HG03575 (cell line): ENCODE measurements around the gene PTPN4.

Experiments
- ATAC-seq: cut with Tn5 transposase; IDR thresholded peaks from one replicate; pipeline ENCODE4 v1.9.1; 2021; ENCODE audit not compliant: unreplicated experiment, insufficient number of reproducible peaks, low FRiP score; ENCODE audit errors: extremely low read depth

Gene PTPN4

DNA sequence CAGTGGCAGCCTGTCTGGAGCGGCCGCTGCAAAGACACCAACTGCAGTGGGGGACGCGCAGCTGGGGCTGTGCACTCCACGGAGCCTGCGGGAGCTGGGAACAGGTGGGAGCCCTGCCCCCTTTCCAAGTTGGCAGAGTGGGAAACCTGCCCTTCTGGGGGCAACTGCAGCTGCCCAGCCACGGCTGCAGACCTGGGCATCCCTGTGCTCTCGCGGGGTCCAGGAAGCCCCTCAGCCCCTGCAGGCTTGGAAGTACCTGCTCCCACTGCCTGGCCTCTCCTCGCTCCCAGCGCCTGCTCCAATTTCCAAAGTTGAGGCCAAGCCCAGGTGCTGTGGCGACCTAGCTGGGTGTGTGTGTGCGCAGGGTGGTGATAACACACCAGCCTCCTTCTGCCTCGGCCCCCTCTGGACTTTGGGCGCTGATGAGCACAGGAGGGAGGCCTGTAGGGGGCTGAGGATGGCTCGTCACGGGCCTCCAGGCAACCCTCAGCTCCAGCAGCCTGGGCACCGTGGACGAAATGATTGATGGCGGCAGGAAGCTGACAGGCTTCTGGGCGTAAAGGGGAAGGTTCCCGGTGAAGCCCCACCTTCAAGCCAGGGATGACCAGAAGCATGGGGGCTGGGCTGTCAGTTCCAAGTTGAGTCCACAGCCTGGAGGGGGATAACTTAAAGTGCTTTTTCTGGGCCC is 76.9 kb downstream of the PTPN4 start:
- no peak for ATAC-seq

GRCh38 chr2:119837350-119837749 is 77.6 kb downstream of the PTPN4 start:
- no peak for ATAC-seq

DNA sequence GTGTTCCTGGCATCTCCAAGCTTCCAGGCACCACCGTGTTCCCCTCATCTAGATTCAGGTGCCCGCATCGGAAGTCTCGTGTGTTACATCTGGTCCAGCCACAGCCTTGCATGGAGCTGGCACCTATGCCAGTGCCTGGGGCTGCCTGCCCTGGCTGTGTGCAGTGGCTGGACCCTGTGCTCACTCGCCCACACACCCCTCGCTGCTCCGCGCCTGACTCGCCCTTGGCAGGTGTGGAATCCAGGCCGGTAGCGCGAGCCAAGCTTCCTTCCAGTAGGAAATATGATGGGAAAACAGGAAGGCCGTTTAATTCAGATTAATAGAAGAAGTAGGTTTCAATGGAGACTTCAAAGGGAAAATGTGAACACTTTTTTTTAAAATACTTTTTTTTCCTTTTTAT is 78.0 kb downstream of the PTPN4 start:
- ATAC-seq, result no peak

GRCh38 chr2:119838179-119838578 is 78.5 kb downstream of the PTPN4 start:
- ATAC-seq, result no peak

- ATAC-seq, result no peak
Observed at GRCh38 chr2:119841550-119841949, 81.8 kb downstream of the PTPN4 start.

DNA sequence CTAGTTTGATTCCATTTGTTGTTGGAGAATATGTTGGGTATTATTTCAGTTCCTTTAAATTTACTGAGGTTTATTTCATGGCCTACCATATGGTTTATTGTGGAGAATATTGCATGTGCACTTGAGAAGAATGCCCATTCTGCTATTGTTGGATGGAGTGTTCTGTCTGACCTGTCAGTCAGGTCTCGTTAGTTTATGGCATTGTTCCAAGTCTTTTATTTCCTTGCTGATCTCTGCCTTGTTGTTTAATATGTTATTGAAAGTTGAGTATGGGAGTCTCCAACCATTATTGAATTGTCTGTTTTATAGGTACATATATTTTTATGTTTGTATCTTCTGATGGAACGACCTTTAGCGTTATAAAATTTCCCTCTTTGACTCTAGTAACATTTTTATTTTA is 86.3 kb downstream of the PTPN4 start:
- ATAC-seq, result no peak

DNA sequence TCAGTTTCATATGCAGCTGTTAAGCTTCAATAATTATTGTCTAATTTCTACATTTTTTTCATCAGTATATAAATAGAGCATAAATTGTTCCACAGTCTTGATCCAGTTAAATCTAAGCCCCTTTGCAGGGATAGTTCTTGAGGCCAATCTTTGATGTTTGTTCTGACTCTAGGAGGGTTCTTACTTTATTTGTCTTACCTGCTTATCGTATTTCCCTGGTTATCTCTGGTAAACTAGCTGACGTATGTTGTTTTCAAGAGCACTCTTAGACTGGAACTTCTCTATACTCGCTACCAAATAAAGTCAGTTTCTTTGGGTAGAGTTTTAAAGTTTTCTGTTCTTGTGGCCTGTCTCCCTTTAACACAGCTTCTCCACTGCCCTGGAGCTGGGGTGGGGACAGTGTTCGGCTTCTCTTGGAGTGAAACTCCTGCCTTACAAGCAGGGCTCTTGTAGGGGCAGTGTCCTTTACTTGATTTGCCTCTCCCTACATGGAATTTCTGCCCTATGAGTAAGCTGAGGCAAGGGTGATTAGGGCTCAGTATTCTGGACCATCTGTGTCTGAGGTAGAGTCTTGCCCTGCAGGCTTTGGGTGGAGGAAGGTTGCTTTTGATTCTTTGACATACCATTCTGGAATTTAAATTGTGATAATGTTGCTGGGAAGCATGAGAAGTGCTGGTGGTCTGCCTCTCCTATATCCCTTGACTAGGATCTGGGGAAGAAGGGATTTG is 90.3 kb downstream of the PTPN4 start:
- ATAC-seq, result no peak

GRCh38 chr2:119852214-119852613 is 92.5 kb downstream of the PTPN4 start:
- no peak for ATAC-seq

DNA sequence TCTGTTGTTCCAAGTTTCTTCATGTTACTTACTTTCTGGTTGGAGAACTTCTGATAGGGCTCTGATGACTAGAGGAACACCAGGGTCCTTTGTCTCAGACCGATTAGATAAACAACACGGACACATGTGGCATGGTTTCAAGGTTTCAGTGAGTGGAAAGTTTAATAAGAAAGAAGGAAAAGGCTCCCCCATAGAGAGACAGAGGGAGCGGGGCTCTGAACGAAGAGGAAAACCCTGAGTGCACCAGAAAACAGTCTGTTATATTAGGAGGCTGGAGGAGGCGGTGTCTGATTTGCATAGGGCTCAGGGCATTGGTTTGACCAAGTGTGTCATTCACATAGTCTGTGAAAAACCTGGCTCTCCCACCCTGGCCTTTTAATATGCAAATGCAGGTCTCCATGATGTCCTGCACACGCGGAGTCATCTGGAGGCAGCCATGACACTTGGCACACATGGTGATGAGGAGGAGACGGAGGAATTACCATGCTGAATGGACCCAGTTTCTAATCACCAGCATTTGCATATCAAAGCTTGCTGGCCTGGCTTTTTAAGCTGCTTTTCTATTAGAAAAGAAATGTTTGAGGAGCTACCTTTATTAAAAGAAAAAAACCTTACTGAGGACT is 94.2 kb downstream of the PTPN4 start:
- no peak for ATAC-seq

- ATAC-seq, result no peak
Observed at GRCh38 chr2:119856469-119856901, 96.8 kb downstream of the PTPN4 start.

- no peak for ATAC-seq
Observed at GRCh38 chr2:119857742-119858141, 98.0 kb downstream of the PTPN4 start.

GRCh38 chr2:119859528-119859927 is 99.8 kb downstream of the PTPN4 start:
- no peak for ATAC-seq

GRCh38 chr2:119860924-119861323 is 101.2 kb downstream of the PTPN4 start:
- no peak for ATAC-seq

- peak; percentile 53 for ATAC-seq
Observed at GRCh38 chr2:119862127-119862889, 102.6 kb downstream of the PTPN4 start.

GRCh38 chr2:119864318-119864717 is 104.6 kb downstream of the PTPN4 start:
- no peak for ATAC-seq

GRCh38 chr2:119871725-119872124 is 112.0 kb downstream of the PTPN4 start:
- ATAC-seq, result no peak

DNA sequence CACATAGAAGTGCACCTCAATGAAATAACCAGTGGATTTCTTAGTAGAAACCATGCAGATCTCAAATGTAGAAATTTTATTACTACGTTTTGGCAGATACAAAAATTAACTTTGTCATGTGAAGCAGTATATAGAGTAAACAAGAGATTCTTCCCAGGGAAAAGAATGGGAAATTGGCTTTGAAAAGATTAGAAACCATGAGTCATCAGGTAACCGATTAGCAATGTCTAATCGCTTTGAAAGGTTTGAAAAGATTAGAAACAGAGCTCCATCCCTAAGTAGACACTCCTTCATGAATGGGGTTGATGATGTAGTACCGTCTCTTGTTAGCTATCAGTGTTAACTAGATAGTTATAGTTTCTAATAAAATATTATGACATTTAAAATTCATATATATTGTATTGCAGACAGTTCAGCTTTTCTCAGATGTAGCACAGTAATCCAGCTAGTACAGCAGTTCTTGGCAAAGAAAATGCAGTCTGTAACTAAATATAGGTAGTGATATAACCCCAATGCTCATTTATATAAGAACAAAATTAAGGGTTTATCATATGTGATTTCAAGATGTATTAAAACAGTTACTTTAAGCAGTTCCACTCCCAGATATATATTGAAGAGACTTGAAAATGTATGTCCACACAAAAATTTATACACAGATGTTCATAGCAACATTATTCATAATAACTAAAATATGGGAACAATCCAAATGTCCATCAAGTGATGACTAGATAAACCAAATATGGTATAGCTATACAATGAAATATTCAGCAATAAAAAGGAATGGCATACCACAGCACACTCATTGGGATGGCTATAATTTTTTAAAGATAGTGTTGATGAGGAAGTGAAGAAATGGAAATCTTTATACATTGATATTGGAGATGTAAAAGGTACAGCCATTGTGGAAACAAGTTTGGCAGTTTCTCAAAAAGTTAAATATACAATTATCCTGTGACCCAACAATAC is 113.9 kb downstream of the PTPN4 start:
- no peak for ATAC-seq

DNA sequence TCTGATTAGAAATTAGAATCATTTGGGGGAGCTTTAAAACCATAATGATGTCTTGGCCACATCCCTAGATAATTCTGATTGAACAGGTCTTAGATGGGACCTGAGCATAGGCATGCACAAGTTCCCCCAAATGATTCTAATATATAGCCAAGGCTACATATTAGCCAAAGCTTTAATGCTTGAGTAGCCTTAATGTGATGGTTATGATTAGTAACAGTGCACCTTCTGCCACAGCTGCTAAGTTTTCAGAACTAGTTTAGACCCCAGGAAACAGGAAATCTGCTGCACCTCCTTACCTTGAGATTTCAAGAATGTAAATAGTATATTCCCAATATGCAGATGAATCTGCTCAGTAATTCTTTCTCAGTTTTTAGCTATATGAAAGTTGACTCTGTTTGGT is 119.8 kb downstream of the PTPN4 start:
- ATAC-seq, result no peak
